DOHH2 (cell line): ENCODE data around the gene ANKS4B.

Experiments
- H3F3A ChIP-seq: fragments of 200-600 bp; sonication (generic), shearing (Covaris generic); 2 replicates; pipeline ENCODE4 v1.6.0; 2016; ENCODE audit warnings: antibody characterized with exemption, mild to moderate bottlenecking; ENCODE audit not compliant: control insufficient read depth, insufficient read depth
- H3K27ac ChIP-seq: fragments of 200-600 bp; sonication (generic); 2 replicates; pipeline ENCODE4 v1.5.1; 2014; ENCODE audit warnings: low read depth, mild to moderate bottlenecking, low read length, moderate library complexity
- H3K27me3 ChIP-seq: fragments of 200-600 bp; sonication (generic); 2 replicates; pipeline ENCODE4 v1.6.1; 2014; ENCODE audit warnings: mild to moderate bottlenecking, low read length, mixed read lengths; ENCODE audit not compliant: control insufficient read depth
- H3K36me3 ChIP-seq: fragments of 200-600 bp; sonication (generic); 2 replicates; pipeline ENCODE4 v1.6.1; 2014; ENCODE audit warnings: mild to moderate bottlenecking, low read length, moderate library complexity, mixed read lengths; ENCODE audit not compliant: control insufficient read depth
- H3K4me1 ChIP-seq: fragments of 200-600 bp; sonication (generic); 2 replicates; pipeline ENCODE4 v1.6.1; 2014; ENCODE audit warnings: mild to moderate bottlenecking, low read length, mixed read lengths; ENCODE audit not compliant: control insufficient read depth
- H3K4me2 ChIP-seq: fragments of 200-600 bp; sonication (generic); 2 replicates; pipeline ENCODE4 v1.6.0; 2014; ENCODE audit warnings: mild to moderate bottlenecking, low read length, moderate library complexity
- H3K4me3 ChIP-seq: fragments of 200-600 bp; sonication (generic); 2 replicates; pipeline ENCODE4 v1.5.1; 2014; ENCODE audit warnings: mild to moderate bottlenecking, low read length, mixed read lengths
- H3K79me2 ChIP-seq: fragments of 200-600 bp; sonication (generic); 2 replicates; pipeline ENCODE4 v1.6.1; 2014; ENCODE audit warnings: mild to moderate bottlenecking, low read length, mixed read lengths; ENCODE audit not compliant: control insufficient read depth
- H3K9me2 ChIP-seq: fragments of 200-600 bp; sonication (generic); replicated peaks from 2 replicates; pipeline ENCODE4 v1.6.1; 2014; ENCODE audit warnings: mild to moderate bottlenecking, low read length, mixed read lengths; ENCODE audit not compliant: control insufficient read depth
- H3K9me3 ChIP-seq: fragments of 200-600 bp; sonication (generic); 2 replicates; pipeline ENCODE4 v1.6.1; 2014; ENCODE audit warnings: antibody characterized with exemption, low read length, mixed read lengths; ENCODE audit not compliant: control insufficient read depth, insufficient read depth
- H4K20me1 ChIP-seq: fragments of 200-600 bp; sonication (generic); 2 replicates; pipeline ENCODE4 v1.6.0; 2014; ENCODE audit warnings: low read depth, mild to moderate bottlenecking, antibody characterized with exemption, low read length, moderate library complexity; ENCODE audit not compliant: control insufficient read depth, insufficient read depth
- CTCF ChIP-seq: fragments of 200-600 bp; sonication (generic); IDR thresholded peaks from one replicate; pipeline ENCODE4 v1.5.1; 2014; ENCODE audit warnings: antibody characterized with exemption, mild to moderate bottlenecking, low read depth, low read length; ENCODE audit not compliant: poor library complexity, severe bottlenecking
- EZH2phosphoT487 ChIP-seq: fragments of 200-600 bp; sonication (generic); IDR thresholded peaks from 2 replicates; pipeline ENCODE4 v1.6.1; 2017; ENCODE audit warnings: borderline replicate concordance, mild to moderate bottlenecking, antibody characterized with exemption, low read length, moderate library complexity, mixed read lengths

Gene ANKS4B

GRCh38 chr16:21222495-21223337 is 10.8 kb upstream of the ANKS4B start:
- H3K79me2 ChIP-seq: no peaks in the 10 kb centered on the region
- TF ChIP-seq EZH2phosphoT487: no peak
- no peaks in the 10 kb centered on the region for H4K20me1 ChIP-seq
- H3K9me2 ChIP-seq: no peaks in the 10 kb centered on the region
- H3K4me3 ChIP-seq: no peak overlapping the region
- no peak overlapping the region for H3K4me2 ChIP-seq
- peaks cover 33% of the 10 kb centered on the region for H3K27me3 ChIP-seq
- H3K9me3 ChIP-seq: no peaks in the 10 kb centered on the region
- H3F3A ChIP-seq: no peaks in the 10 kb centered on the region
- no peaks in the 10 kb centered on the region for H3K36me3 ChIP-seq
- no peak overlapping the region for H3K27ac ChIP-seq
- no peaks in the 10 kb centered on the region for H3K4me1 ChIP-seq

GRCh38 chr16:21223787-21224186 is 9.7 kb upstream of the ANKS4B start:
- Histone ChIP-seq H3K4me3 (no peak overlapping the region), H3K9me3 (no peaks in the 10 kb centered on the region), H3K36me3 (no peaks in the 10 kb centered on the region), H3K27me3 (peaks cover 39% of the 10 kb centered on the region), H3F3A (no peaks in the 10 kb centered on the region), H3K4me1 (no peaks in the 10 kb centered on the region), H3K79me2 (no peaks in the 10 kb centered on the region), H3K4me2 (no peak overlapping the region), H3K27ac (no peak overlapping the region), H4K20me1 (no peaks in the 10 kb centered on the region), H3K9me2 (no peaks in the 10 kb centered on the region)
- TF ChIP-seq EZH2phosphoT487 (no peak), CTCF (no peak)

GRCh38 chr16:21224800-21225199 is 8.7 kb upstream of the ANKS4B start:
- Histone ChIP-seq H3K4me3 (no peak overlapping the region), H3F3A (no peaks in the 10 kb centered on the region), H3K79me2 (no peaks in the 10 kb centered on the region), H3K9me2 (no peaks in the 10 kb centered on the region), H3K4me1 (no peaks in the 10 kb centered on the region), H3K4me2 (no peak overlapping the region), H3K27ac (no peak overlapping the region), H4K20me1 (no peaks in the 10 kb centered on the region), H3K36me3 (no peaks in the 10 kb centered on the region), H3K9me3 (no peaks in the 10 kb centered on the region), H3K27me3 (peaks cover 45% of the 10 kb centered on the region)
- no peak for TF ChIP-seq EZH2phosphoT487
- TF ChIP-seq CTCF: no peak

GRCh38 chr16:21226749-21227148 is 6.8 kb upstream of the ANKS4B start:
- no peak overlapping the region for H3K4me3 ChIP-seq
- no peaks in the 10 kb centered on the region for H3K4me1 ChIP-seq
- H3K27me3 ChIP-seq: peaks cover 48% of the 10 kb centered on the region
- no peak overlapping the region for H3K4me2 ChIP-seq
- H3F3A ChIP-seq: no peaks in the 10 kb centered on the region
- no peaks in the 10 kb centered on the region for H3K36me3 ChIP-seq
- TF ChIP-seq EZH2phosphoT487: no peak
- TF ChIP-seq CTCF: no peak
- no peaks in the 10 kb centered on the region for H3K9me3 ChIP-seq
- H3K9me2 ChIP-seq: no peaks in the 10 kb centered on the region
- no peaks in the 10 kb centered on the region for H4K20me1 ChIP-seq
- H3K27ac ChIP-seq: no peak overlapping the region
- H3K79me2 ChIP-seq: no peaks in the 10 kb centered on the region
